B cell (primary cell): ENCODE measurements around the gene PIGR. TPM values are rescaled to one million over a fixed set of nuclear protein-coding genes. Genes with fewer than 3 reads are reported as not detected.

Source experiments
- ATAC-seq: fragments of 200-7000 bp; cut with Tn5 transposase; one replicate; pipeline ENCODE4 v1.10.0; 2021; ENCODE audit warnings: low read depth, mild to moderate bottlenecking, moderate number of reproducible peaks, moderate library complexity
- CTCF ChIA-PET: fragments of 350-600 bp; sonication (Branson Sonifier 250); formaldehyde crosslinking; loops from one replicate; lab custom pipeline; 2021; ENCODE audit warnings: antibody characterized with exemption, inconsistent platforms; lab: Charles Lee
- POLR2A ChIA-PET: fragments of 350-600 bp; sonication (Branson Sonifier 250); formaldehyde crosslinking; loops from one replicate; lab custom pipeline; 2021; ENCODE audit warnings: antibody characterized with exemption; lab: Charles Lee
- DNase-seq: peaks from one replicate; pipeline ENCODE4 v3.0.0; 2013
- H2AFZ ChIP-seq: 2 replicates; pipeline ENCODE4 v1.6.1; 2012; ENCODE audit warnings: mild to moderate bottlenecking, low read depth, low read length; ENCODE audit not compliant: insufficient read depth, poor library complexity, severe bottlenecking
- H3K27ac ChIP-seq, 2 donors: 1 replicate in 1 of 2; 2 replicates in 1 of 2; pipeline ENCODE4 v1.5.1; 2012 to 2013; ENCODE audit warnings: low read length in 2 of 2, mild to moderate bottlenecking in 2 of 2, moderate library complexity in 1 of 2
- H3K27me3 ChIP-seq, 4 experiments: fragments of 200-600 bp in 1 of 4; sonication (generic) in 1 of 4; replicated peaks in 1 of 4; 1 replicate in 2 of 4; 2 replicates in 2 of 4; pipeline versions ENCODE4 v1.6.1 to v1.7.0; 2013 to 2016; ENCODE audit warnings: low read length in 3 of 4, mild to moderate bottlenecking in 2 of 4, mixed read lengths in 1 of 4, moderate library complexity in 1 of 4; ENCODE audit not compliant: insufficient read depth in 4 of 4, control insufficient read depth in 3 of 4; ENCODE audit errors: control extremely low read depth in 1 of 4
- H3K36me3 ChIP-seq, 2 experiments: replicated peaks in 1 of 2; 1 replicate in 1 of 2; 2 replicates in 1 of 2; pipeline versions ENCODE4 v1.6.1 to v1.7.1; 2013; ENCODE audit warnings: low read length in 1 of 2; ENCODE audit not compliant: insufficient read depth in 2 of 2, control insufficient read depth in 1 of 2; ENCODE audit errors: control extremely low read depth in 1 of 2, extremely low read depth in 1 of 2
- H3K4me1 ChIP-seq, 2 donors: fragments of 200-600 bp in 1 of 2; sonication (generic) in 1 of 2; 1 replicate in 1 of 2; 2 replicates in 1 of 2; pipeline versions ENCODE4 v1.5.1 to v1.6.1; 2013 to 2017; ENCODE audit warnings: low read length in 2 of 2; ENCODE audit not compliant: control insufficient read depth in 2 of 2, insufficient read depth in 2 of 2
- H3K4me2 ChIP-seq: replicated peaks from 2 replicates; pipeline ENCODE3; 2012; ENCODE audit warnings: mild to moderate bottlenecking, low read depth, low read length; ENCODE audit not compliant: poor library complexity, severe bottlenecking
- H3K4me3 ChIP-seq, 5 experiments: fragments of 200-600 bp in 1 of 5; sonication (generic) in 1 of 5; 1 replicate in 3 of 5; 2 replicates in 2 of 5; pipeline versions ENCODE4 v1.5.1 to v1.7.0; 2011 to 2016; ENCODE audit warnings: low read length in 4 of 5, mild to moderate bottlenecking in 4 of 5, low read depth in 2 of 5, control low read depth in 1 of 5, moderate library complexity in 1 of 5; ENCODE audit not compliant: insufficient read depth in 1 of 5; ENCODE audit errors: control extremely low read depth in 1 of 5, extremely low read depth in 1 of 5
- H3K79me2 ChIP-seq: fragments of 200-600 bp; sonication (generic); one replicate; pipeline ENCODE4 v1.6.0; 2016; ENCODE audit warnings: low read length; ENCODE audit not compliant: control insufficient read depth, insufficient read depth
- H3K9ac ChIP-seq: fragments of 200-600 bp; sonication (generic); 2 replicates; pipeline ENCODE4 v1.6.1; 2017; ENCODE audit warnings: mild to moderate bottlenecking, low read length, moderate library complexity
- H3K9me3 ChIP-seq, 3 donors: one replicate each; pipeline versions ENCODE4 v1.6.1 to v1.7.1; 2013; ENCODE audit warnings: low read length in 2 of 3; ENCODE audit not compliant: control insufficient read depth in 2 of 3, insufficient read depth in 1 of 3; ENCODE audit errors: control extremely low read depth in 1 of 3
- H4K20me1 ChIP-seq: 2 replicates; pipeline ENCODE4 v1.6.0; 2012; ENCODE audit warnings: mild to moderate bottlenecking, low read length; ENCODE audit not compliant: insufficient read depth, control insufficient read depth, poor library complexity, severe bottlenecking
- H3K27ac Mint-ChIP-seq: one replicate; pipeline ENCODE4 v1.8.0; 2021; ENCODE audit warnings: mixed read lengths
- H3K27me3 Mint-ChIP-seq: one replicate; pipeline ENCODE4 v1.8.0; 2021; ENCODE audit warnings: mixed read lengths
- H3K4me1 Mint-ChIP-seq: one replicate; pipeline ENCODE4 v1.8.0; 2021; ENCODE audit warnings: mixed read lengths
- H3K4me3 Mint-ChIP-seq: one replicate; pipeline ENCODE4 v1.8.0; 2021; ENCODE audit warnings: mixed read lengths
- H3K9me3 Mint-ChIP-seq: one replicate; pipeline ENCODE4 v1.8.0; 2022; ENCODE audit warnings: mixed read lengths; ENCODE audit not compliant: insufficient read depth
- EZH2 ChIP-seq: IDR thresholded peaks from 2 replicates; pipeline ENCODE4 v1.6.1; 2012; ENCODE audit warnings: borderline replicate concordance, low read depth, mild to moderate bottlenecking, moderate library complexity, low read length; ENCODE audit not compliant: insufficient read depth, poor library complexity, severe bottlenecking
- WGBS: methylation state at CpG from one replicate; pipeline ENCODE4 v1.1.5; 2013; ENCODE audit warnings: missing lambda C conversion rate; ENCODE audit not compliant: insufficient coverage; 5-methylcytosine and 5-hydroxymethylcytosine counted together
- intact Hi-C: fragments of 100-400 bp; cut with micrococcal nuclease; formaldehyde crosslinking; loops from one replicate; pipeline ENCODE4 v1.10.0; 2022
- polyA plus RNA-seq: library from polyadenylated mRNA; depleted of rRNA; stranded (reverse); fragments of >200 nt; gene quantifications from 2 replicates; pipeline ENCODE4 v1.2.3, GENCODE V29; 2012
- total RNA-seq, 2 donors: library from RNA; stranded (reverse); fragments of 120-200 nt in 1 of 2; gene quantifications; 1 replicate in 1 of 2; 2 replicates in 1 of 2; pipeline versions ENCODE4 v1.2.3 to v1.2.4, GENCODE V29; 2013 to 2022
- TF ChIP-seq, protein P1 (sequence below): fragments of 200-600 bp; IDR thresholded peaks from one replicate; pipeline ENCODE4 v1.8.0; 2022; ENCODE audit warnings: antibody characterized with exemption, mild to moderate bottlenecking

PIGR gene
- total and polyA plus RNA-seq, 2 donors (not counting 1 experiment from before 2014, with no cell fraction given), result 0.31 to 1.1 TPM

DNA sequence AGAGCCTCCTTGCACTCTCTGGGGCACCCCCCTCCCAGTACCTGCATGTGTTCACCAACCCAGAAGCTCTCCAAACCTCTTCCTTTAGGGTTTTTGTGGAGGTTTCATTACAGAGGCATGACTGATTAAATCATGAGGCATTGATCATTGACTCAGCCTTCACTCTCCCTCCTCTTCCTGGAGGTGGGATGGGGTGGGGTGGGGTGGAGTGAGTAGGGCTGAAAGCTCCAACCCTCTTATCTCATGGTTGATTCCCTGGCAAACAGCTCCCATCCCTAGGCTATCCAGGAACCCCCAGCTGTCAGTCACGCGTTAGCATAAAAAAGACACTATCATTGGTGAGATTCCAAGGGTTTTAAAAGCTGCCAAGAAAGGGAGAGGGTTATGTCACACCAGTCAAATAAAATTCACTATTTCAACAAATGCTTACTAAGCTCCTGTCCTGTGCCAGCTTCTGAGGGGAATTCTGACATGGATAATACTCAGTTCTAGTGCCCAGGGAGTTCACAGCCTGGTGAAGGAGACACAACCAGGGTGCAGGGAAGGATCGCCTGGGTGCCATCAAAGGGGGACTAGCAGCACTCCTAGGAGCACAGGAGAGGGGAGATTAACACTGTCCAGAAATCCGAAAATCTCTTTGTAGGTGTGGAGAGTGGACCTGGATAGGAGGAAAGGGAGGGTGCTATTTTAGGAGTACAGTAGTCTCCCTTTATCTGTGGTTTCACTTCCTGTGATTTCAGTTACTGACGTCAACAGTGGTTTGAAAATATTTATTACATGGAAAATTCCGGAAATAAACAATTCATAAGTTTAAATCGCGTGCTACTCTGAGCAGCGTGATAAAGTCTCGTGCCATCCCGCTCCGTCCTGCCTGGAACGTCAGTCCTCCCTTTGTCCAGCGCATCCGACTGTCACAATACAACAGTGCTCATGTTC, 55.9 kb downstream of the PIGR start:
- ATAC-seq (no peak), DNase-seq (no peak)
- intact Hi-C loops, result no loop called here
- Histone ChIP-seq H3K9ac (no peak overlapping the region), H3K4me1 (peaks cover 0 to 9% of the 10 kb centered on the region in 2 donors), H3K36me3 (no peaks in the 10 kb centered on the region), H3K4me2 (no peak overlapping the region), H3K27me3 (no peaks in the 10 kb centered on the region), H3K4me3 (no peak overlapping the region), H3K9me3 (no peaks in the 10 kb centered on the region), H3K79me2 (no peaks in the 10 kb centered on the region), H3K27ac (no peak overlapping the region), H4K20me1 (no peaks in the 10 kb centered on the region), H2AFZ (no peak overlapping the region)
- TF ChIP-seq, protein P1, sequence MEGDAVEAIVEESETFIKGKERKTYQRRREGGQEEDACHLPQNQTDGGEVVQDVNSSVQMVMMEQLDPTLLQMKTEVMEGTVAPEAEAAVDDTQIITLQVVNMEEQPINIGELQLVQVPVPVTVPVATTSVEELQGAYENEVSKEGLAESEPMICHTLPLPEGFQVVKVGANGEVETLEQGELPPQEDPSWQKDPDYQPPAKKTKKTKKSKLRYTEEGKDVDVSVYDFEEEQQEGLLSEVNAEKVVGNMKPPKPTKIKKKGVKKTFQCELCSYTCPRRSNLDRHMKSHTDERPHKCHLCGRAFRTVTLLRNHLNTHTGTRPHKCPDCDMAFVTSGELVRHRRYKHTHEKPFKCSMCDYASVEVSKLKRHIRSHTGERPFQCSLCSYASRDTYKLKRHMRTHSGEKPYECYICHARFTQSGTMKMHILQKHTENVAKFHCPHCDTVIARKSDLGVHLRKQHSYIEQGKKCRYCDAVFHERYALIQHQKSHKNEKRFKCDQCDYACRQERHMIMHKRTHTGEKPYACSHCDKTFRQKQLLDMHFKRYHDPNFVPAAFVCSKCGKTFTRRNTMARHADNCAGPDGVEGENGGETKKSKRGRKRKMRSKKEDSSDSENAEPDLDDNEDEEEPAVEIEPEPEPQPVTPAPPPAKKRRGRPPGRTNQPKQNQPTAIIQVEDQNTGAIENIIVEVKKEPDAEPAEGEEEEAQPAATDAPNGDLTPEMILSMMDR, result no peak
- TF ChIP-seq EZH2, result no peak
- Mint-ChIP-seq H3K27me3 (no peaks in the 10 kb centered on the region), H3K4me3 (no peak overlapping the region), H3K4me1 (peaks cover 14% of the 10 kb centered on the region), H3K27ac (no peak overlapping the region), H3K9me3 (no peaks in the 10 kb centered on the region)
- CTCF ChIA-PET, result interaction anchor here (1.1 to 1.5 kb wide), 3 partner anchors 17 to 43 kb away, joined by 3 to 4 read pairs (median 3); no protein-coding TSS in a partner anchor
- WGBS, result 66% methylated on average over 10 of the region's 15 CpGs
- POLR2A ChIA-PET, result no interaction called here

DNA sequence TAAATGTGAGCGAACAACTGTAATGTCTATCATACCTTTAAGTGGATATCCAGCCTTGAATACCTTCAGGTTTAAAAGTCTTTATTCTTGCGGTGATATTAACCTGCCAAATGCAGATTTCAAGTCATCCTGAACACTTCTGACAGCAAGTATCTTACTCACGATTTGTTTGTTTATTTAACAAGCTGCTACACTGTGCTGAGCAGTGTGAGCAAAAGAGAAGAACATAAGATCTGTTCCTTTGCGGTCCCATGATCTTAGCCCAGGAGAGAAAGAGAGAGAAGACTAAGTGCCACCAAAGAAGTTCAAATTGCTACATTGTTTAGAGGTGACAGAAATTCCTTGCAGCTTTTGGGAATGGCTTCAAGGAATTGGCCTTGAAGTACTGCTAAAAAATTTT, 58.6 kb downstream of the PIGR start:
- Histone ChIP-seq H3K9me3 (no peaks in the 10 kb centered on the region), H3K9ac (no peak overlapping the region), H3K79me2 (no peaks in the 10 kb centered on the region), H3K4me1 (peaks cover 0 to 9% of the 10 kb centered on the region in 2 donors), H3K36me3 (no peaks in the 10 kb centered on the region), H2AFZ (no peak overlapping the region), H3K27me3 (no peaks in the 10 kb centered on the region), H3K27ac (no peak overlapping the region), H3K4me3 (no peak overlapping the region), H4K20me1 (no peaks in the 10 kb centered on the region), H3K4me2 (no peak overlapping the region)
- ATAC-seq (no peak), DNase-seq (no peak)
- TF ChIP-seq, protein P1, result no peak
- TF ChIP-seq EZH2, result no peak
- WGBS, result 100% methylated on average over 2 of the region's 4 CpGs
- no peaks in the 10 kb centered on the region for H3K9me3 Mint-ChIP-seq
- ChIA-PET POLR2A (no interaction called here), CTCF (interaction anchor here (0.9 to 2.0 kb wide), 3 partner anchors 78 to 224 kb away, joined by 3 to 6 read pairs (median 5); no protein-coding TSS in a partner anchor)
- H3K4me3 Mint-ChIP-seq, result no peak overlapping the region
- H3K4me1 Mint-ChIP-seq, result peaks cover 9% of the 10 kb centered on the region
- H3K27me3 Mint-ChIP-seq, result no peaks in the 10 kb centered on the region
- intact Hi-C loops, result no loop called here
- H3K27ac Mint-ChIP-seq, result no peak overlapping the region
